Epithelial cell of proximal tubule (primary cell): ENCODE results near the gene ADNP2. TPM values are rescaled to one million over a fixed set of nuclear protein-coding genes. Genes with fewer than 3 reads are reported as not detected.

Experiments used
- DNase-seq: peaks from one replicate; pipeline ENCODE4 v3.0.0-alpha.2; 2011; ENCODE audit warnings: low read depth
- H3K4me3 ChIP-seq: 2 replicates; pipeline ENCODE4 v1.5.1; 2011; ENCODE audit warnings: low read depth, mild to moderate bottlenecking, low read length
- total RNA-seq: library from RNA; depleted of rRNA; stranded (reverse); fragments of >200 nt; gene quantifications from 2 replicates; pipeline ENCODE4 v1.2.3, GENCODE V29; 2015
- TF ChIP-seq, protein P1 (sequence below): conservative IDR thresholded peaks from 2 replicates; pipeline ENCODE4 v1.5.1; 2012; ENCODE audit warnings: low read depth, mild to moderate bottlenecking, low read length

ADNP2 gene
- total RNA-seq, 1 donor from 2014 or later = 19.4 TPM

DNA sequence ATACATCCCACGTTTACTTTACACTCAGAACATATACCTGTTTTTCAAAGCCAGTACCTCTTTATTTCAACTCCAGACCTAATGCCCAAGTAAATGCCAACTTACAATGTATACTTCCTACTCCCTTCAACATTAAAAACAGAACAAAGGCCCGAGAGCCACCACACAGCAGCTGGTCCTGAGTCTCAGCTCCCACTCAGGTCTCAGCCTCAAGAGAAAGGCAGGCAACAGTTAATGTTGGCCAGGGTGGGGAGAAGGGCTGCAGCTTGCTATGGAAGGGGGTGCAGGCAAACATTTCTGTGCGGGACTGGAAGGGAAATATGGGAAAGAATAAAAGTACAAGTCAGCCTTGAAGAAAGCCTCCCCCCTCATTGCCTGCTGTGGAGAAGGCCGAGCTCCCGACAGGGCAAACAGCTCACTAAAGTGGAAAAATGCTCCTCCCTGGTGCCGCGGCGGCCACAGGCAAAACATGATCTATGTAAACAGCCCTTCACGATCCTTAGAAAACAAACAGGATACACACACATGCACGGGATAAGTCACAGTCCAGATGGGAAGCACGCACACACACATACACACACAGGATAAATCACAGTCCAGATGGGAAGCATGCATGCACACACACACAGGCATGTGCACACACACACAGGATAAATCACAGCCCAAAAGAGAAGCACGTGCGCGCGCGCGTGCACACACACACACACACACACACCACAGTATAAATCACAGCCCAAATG lies 67.4 kb downstream of the ADNP2 start:
- no peak overlapping the region for H3K4me3 ChIP-seq
- no peak for DNase-seq
- TF ChIP-seq, protein P1, sequence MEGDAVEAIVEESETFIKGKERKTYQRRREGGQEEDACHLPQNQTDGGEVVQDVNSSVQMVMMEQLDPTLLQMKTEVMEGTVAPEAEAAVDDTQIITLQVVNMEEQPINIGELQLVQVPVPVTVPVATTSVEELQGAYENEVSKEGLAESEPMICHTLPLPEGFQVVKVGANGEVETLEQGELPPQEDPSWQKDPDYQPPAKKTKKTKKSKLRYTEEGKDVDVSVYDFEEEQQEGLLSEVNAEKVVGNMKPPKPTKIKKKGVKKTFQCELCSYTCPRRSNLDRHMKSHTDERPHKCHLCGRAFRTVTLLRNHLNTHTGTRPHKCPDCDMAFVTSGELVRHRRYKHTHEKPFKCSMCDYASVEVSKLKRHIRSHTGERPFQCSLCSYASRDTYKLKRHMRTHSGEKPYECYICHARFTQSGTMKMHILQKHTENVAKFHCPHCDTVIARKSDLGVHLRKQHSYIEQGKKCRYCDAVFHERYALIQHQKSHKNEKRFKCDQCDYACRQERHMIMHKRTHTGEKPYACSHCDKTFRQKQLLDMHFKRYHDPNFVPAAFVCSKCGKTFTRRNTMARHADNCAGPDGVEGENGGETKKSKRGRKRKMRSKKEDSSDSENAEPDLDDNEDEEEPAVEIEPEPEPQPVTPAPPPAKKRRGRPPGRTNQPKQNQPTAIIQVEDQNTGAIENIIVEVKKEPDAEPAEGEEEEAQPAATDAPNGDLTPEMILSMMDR = no peak

DNA sequence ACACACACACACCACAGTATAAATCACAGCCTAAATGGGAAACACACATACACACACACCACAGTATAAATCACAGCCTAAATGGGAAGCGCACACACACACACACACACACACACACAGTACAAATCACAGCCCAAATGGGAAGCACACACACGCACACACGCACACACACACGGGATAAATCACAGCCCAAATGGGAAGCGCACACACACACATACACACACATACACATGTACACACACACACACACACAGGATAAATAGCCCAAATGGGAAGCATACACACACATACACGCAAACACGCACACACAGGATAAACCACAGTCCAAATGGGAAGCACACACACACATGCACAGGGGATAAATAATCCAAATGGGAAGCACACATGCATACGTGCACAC lies 68.1 kb downstream of the ADNP2 start:
- DNase-seq = no peak
- no peak overlapping the region for H3K4me3 ChIP-seq
- TF ChIP-seq, protein P1 = no peak

DNA sequence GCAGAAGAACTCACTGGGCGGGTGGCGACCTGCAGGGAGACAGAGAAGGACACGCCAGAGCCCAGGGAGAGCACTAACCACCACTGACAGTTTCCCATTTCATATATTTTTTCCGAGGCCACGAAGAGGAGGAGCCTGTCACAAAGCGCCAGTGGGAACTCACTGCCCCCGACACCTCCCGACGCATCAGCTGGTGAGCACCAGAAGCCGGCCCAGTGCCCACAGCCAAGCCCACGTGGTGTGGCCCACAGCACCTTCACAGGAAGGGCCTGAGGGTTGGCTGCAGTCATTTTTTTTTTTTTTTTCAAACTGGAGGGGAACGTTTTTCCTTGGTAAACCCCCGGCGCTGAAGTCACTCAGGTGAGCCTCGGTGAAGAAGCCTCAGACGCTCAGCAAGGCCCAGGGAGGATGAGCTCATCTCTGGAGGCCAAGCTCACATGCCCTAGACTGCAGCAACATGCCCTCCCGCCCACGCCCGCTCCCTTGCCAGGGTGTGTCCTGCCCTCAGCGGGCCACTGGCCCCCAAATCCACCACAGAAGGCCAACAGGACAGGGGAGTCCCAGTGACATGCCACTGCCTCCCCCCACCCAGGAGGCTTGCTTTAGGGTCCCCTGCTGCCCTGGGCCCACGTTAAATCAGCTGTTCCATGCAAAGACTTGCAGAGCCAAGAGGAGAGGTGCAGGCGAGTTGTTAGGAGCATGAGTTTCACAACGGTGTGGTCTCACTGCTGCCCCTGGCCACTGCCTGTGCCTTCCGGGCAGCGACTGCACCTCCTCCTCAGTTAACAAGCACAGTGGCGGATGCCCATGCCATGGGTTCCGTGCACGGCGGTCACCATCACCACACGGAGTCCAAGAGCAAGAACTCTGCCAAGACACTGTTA lies 70.1 kb downstream of the ADNP2 start:
- no peak overlapping the region for H3K4me3 ChIP-seq
- no peak for DNase-seq
- TF ChIP-seq, protein P1 = no peak

DNA sequence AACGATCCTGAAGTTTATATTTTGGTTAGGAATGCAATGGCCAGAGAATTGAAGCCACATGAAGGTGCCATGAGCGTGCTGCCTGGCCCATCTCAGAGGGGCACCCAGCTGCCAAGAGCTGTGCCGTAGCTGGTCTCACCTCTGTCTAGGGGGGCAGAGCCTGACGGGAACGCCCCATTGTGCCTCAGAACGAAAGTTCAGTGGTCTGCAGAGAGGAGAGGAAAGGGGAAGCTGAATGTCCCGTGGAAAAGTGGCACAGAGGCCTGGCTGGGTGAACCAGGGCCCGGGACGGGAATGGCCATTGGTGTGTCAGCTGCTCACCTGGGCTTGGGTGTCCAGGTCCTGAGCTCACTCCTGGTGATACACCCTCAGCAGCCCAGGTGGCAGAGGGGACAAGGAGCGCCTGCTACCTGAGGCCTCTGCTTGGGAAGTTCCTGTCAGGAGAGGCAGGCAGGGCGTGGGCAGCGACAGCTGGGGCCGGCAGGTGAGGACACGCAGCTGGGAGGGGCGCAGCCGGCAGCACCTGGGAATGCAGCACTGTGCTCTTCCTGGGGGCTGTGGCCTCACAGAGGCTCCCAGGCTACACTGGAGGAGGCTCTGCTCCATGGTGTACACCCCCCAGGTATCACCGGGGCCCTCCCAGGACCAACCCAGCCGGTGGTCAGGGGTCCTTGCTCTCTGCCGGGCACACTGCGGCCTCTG lies 70.9 kb downstream of the ADNP2 start:
- H3K4me3 ChIP-seq = no peak overlapping the region
- TF ChIP-seq, protein P1 = no peak
- no peak for DNase-seq

DNA sequence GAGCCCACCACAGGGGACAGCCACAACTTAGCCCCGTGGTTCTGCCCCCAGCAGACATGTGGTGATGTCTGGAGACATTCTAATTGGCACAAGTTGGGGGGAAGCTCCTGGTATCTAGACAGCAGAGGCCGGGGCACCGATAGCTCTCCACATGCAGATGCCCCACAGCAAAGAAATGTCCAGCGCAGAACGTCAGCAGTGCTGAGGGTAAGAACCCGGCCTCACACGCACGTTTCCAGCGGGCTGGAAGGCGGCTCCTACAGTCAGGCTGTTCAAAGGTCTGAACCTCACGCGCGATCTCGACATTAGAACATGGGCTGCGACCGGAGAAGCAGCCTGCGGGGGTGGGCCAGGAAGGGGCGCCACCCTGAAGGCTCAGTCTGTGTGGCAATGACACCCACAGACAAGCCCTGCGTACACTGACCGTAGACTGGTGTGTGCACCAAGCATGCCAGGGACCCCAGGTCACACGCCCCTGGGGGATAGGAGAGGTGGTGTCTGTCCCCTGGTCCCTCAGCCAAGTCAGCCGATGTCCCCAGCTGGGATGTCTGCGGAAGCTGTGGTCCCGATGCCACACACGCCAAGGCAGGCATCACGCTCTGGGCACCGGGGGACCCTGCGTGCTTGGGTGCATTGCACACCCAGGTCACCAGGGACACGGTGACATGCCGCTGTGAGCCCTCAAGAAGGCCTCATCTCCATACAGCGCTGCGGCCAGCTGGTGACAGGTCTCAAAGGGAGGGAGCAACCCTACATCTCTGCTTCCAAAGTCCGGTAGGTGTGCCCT lies 71.9 kb downstream of the ADNP2 start:
- DNase-seq = no peak
- TF ChIP-seq, protein P1 = no peak
- H3K4me3 ChIP-seq = no peak overlapping the region
